Activated CD8-positive, alpha-beta memory T cell treated with anti-CD3 and anti-CD28 coated beads for 24 hours (primary cell): ENCODE data around the gene GIT2.

Experiments used
- DNase-seq: peaks from one replicate; pipeline ENCODE4 v3.0.0-alpha.2; 2020

Gene GIT2, protein sequence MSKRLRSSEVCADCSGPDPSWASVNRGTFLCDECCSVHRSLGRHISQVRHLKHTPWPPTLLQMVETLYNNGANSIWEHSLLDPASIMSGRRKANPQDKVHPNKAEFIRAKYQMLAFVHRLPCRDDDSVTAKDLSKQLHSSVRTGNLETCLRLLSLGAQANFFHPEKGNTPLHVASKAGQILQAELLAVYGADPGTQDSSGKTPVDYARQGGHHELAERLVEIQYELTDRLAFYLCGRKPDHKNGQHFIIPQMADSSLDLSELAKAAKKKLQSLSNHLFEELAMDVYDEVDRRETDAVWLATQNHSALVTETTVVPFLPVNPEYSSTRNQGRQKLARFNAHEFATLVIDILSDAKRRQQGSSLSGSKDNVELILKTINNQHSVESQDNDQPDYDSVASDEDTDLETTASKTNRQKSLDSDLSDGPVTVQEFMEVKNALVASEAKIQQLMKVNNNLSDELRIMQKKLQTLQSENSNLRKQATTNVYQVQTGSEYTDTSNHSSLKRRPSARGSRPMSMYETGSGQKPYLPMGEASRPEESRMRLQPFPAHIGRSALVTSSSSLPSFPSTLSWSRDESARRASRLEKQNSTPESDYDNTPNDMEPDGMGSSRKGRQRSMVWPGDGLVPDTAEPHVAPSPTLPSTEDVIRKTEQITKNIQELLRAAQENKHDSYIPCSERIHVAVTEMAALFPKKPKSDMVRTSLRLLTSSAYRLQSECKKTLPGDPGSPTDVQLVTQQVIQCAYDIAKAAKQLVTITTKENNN

GRCh38 chr12:109995686-109996482 is at the start of gene GIT2:
TSS of gene GIT2 (minus strand) at chr12:109996368. CDS start at chr12:109996224, 144 bp downstream.
- peak; percentile 93 for DNase-seq

GRCh38 chr12:110042264-110042663 is 46.1 kb upstream of the GIT2 start:
- no peak for DNase-seq

GRCh38 chr12:110039085-110039807 is 43.1 kb upstream of the GIT2 start:
- no peak for DNase-seq

- no peak for DNase-seq
Observed at GRCh38 chr12:110038741-110039084, 42.5 kb upstream of the GIT2 start.

GRCh38 chr12:110037315-110037714 is 41.1 kb upstream of the GIT2 start:
- DNase-seq = no peak

GRCh38 chr12:110035534-110036104 is 39.5 kb upstream of the GIT2 start:
- DNase-seq = no peak

GRCh38 chr12:110033888-110034287 is 37.7 kb upstream of the GIT2 start:
- DNase-seq = no peak

DNA sequence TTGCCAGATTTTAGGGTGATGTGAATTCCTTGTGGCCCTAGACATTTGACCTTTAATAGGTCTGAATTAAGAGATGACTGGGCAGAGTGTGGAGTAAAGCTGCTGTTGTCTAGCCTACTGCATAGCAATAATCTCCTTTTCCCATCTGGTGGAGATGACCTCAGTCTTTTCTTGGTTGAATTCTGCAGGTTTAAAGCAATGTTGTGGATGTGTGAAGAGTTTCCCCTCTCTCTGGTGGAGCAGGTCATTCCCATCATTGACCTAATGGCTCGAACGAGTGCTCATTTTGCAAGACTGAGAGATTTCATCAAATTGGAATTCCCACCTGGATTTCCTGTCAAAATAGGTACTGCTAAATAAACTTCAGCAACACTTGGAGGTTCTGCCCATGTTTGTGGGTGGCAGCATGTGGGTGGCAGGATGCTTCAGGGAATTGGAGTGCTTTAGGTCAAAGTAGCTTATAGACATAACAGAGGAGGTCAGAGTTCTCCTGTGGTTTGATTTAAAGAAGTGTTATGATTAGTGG is 33.2 kb upstream of the GIT2 start:
- DNase-seq = no peak

- DNase-seq = no peak
Observed at GRCh38 chr12:110028323-110028722, 32.2 kb upstream of the GIT2 start.

DNA sequence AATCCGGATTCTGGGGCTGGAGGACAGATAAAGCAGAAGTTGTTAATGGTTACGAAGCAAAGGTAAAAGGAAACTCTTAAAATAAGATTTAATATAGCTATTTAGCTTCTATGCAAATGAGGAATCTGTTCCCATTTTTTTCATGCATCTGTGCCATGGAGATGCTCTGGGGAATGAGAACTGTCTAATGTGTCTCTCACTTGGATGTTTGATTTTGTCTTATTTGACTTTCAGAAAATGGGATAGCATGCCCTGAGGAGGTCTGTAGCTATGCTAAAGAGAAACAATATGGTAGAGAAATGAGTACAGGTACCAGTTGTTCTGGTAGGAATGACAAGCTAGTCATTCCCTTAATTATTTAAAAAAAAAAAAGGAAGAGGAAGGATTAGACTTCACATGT is 27.9 kb upstream of the GIT2 start:
- DNase-seq = no peak

- no peak for DNase-seq
Observed at GRCh38 chr12:110023059-110023980, 27.2 kb upstream of the GIT2 start.

GRCh38 chr12:110020956-110021355 is 24.8 kb upstream of the GIT2 start:
- DNase-seq = no peak

- peak; percentile 49 for DNase-seq
Observed at GRCh38 chr12:110015132-110015531, 19.0 kb upstream of the GIT2 start.

- DNase-seq = peak; percentile 40
Observed at GRCh38 chr12:110012659-110013058, 16.5 kb upstream of the GIT2 start.

DNA sequence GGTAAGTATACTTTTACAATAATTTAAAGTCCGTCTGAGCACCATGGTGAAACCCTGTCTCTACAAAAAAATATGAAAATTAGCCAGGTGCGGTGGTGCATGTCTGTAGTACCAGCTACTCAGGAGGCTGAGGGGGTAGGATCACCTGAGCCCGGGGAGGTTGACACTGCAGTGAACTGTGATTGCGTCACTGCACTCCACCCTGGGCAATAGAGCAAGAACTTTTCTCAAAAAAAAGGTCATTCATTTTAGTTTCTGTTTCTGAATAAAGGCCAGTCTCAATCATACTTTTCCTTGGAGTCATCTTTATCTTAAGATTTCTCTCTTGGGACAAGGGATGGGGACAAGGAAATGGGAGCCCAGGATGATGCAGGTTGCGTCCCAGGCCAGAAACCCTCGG is 16.0 kb upstream of the GIT2 start:
- peak; percentile 40 for DNase-seq

DNA sequence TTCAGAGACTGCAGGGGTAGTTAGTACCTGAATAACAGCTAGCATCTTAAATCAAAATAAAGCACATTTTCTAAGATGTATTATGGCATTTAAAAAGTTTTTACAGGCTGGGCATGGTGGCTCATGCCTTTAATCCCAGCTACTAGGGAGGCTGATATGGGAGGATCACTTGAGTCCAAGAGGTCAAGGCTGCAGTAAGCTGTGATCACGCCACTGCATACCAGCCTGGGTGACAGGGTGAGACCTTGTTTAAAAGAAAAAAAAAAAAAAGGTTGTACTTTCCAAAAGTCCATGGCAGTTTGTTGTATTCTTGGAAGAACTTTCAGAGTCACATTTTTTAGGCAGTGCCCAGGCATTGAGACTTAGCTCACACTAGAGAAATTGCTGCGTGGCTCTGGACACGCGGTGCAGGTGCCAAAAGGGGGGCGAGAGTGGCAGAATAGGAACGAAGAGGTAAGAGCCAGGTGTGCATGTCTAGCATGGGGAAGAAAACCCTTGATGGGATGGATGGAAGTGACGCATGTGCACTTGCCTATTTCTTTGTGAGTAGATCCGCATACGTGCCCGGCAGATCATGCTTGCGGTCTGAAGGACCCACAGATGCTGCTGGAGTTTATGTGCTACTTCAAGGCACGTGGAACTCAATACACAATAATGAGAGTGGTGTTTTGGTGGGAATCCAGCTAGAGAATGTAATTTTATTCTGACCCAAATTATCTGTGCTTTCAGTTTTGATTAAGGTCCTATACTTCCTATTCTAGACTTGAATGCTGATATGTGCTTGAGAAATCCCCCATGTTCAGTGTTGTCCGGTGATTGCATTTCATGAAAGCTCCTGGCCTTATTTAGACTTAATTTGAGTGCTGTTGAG is 14.9 kb upstream of the GIT2 start:
- peak; percentile 54 for DNase-seq

DNA sequence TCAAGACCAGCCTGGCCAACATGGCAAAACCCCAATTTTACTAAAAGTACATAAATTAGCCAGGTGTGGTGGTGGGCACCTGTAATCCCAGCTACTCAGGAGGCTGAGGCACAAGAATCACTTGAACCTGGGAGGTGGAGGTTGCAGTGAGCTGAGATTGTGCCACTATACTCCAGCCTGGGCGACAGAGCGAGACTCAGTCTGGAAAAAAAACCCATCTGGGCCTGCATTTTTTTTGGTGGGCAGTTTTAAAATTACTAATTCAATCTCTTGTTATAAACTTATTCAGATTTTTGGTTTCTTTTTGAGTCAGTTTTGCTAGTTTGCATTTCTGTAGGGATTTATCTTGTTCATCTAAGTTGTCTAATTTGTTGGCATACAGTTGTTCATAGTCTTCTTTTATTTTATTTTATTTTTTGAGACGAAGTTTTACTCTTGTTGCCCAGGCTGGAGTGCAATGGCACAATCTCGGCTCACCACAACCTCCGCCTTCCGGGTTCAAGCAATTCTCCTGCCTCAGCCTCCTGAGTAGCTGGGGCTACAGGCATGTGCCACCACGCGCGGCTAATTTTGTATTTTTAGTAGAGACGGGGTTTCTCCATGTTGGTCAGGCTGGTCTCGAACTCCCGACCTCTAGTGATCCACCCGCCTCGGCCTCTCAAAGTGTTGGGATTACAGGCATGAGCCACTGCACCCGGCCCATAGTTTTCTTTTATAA is 12.7 kb upstream of the GIT2 start:
- DNase-seq = peak; percentile 57

GRCh38 chr12:110007881-110008280 is 11.7 kb upstream of the GIT2 start:
- no peak for DNase-seq

GRCh38 chr12:110006115-110006514 is 9.9 kb upstream of the GIT2 start:
- peak; percentile 9 for DNase-seq
